H1 (cell line): ENCODE results near the gene MREG. TPM values are rescaled to one million over a fixed set of nuclear protein-coding genes. Genes with fewer than 3 reads are reported as not detected.
A peak's percentile ranks its signal among the peaks of the same experiment; 100 is the strongest.

Source experiments
- CTCF ChIA-PET: fragments of 300-600 bp; sonication (Branson Sonifier 250); formaldehyde crosslinking; loops from one replicate; lab custom pipeline; 2021; ENCODE audit not compliant: partially characterized antibody; lab: Charles Lee
- POLR2A ChIA-PET: fragments of 300-600 bp; sonication (Branson Sonifier 250); formaldehyde crosslinking; loops from one replicate; lab custom pipeline; 2021; ENCODE audit warnings: inconsistent platforms; ENCODE audit not compliant: partially characterized antibody; lab: Charles Lee
- DNase-seq, 2 experiments: peaks; one replicate each; pipeline versions ENCODE4 v3.0.0 to v3.0.0-alpha.2; 2010 to 2022; ENCODE audit warnings: low spot score in 2 of 2, low read depth in 1 of 2, mixed read lengths in 1 of 2
- FAIRE-seq: peaks from 2 replicates; lab custom pipeline; 2011; peaks lifted over from hg19 to GRCh38; lab: Jason Lieb, UNC
- H2AFZ ChIP-seq: 2 replicates; pipeline ENCODE4 v1.8.1; 2012; ENCODE audit warnings: low read length, inconsistent platforms
- H2AK5ac ChIP-seq: 2 replicates; pipeline ENCODE4 v1.6.1; 2013; ENCODE audit warnings: low read depth, low read length
- H2BK120ac ChIP-seq: replicated peaks from 2 replicates; pipeline ENCODE3; 2013; ENCODE audit warnings: low read depth, low read length, inconsistent platforms
- H2BK12ac ChIP-seq: 2 replicates; pipeline ENCODE4 v1.6.1; 2013; ENCODE audit warnings: low read depth, low read length
- H2BK15ac ChIP-seq: 2 replicates; pipeline ENCODE4 v1.6.1; 2013; ENCODE audit warnings: low read length
- H2BK20ac ChIP-seq: 2 replicates; pipeline ENCODE4 v1.6.1; 2013; ENCODE audit warnings: low read length
- H2BK5ac ChIP-seq: 2 replicates; pipeline ENCODE4 v1.6.1; 2013; ENCODE audit warnings: low read depth, low read length
- H3K14ac ChIP-seq: 2 replicates; pipeline ENCODE4 v1.6.1; 2013; ENCODE audit warnings: inconsistent platforms; ENCODE audit not compliant: insufficient read length
- H3K18ac ChIP-seq: 2 replicates; pipeline ENCODE4 v1.6.1; 2013; ENCODE audit warnings: low read length; ENCODE audit errors: extremely low read depth
- H3K23ac ChIP-seq: 2 replicates; pipeline ENCODE4 v1.6.1; 2013; ENCODE audit warnings: inconsistent platforms; ENCODE audit not compliant: insufficient read length
- H3K23me2 ChIP-seq: 2 replicates; pipeline ENCODE4 v1.6.1; 2013; ENCODE audit warnings: low read depth, low read length
- H3K27ac ChIP-seq: 2 replicates; pipeline ENCODE4 v1.6.1; 2011; ENCODE audit warnings: low read depth, low read length, inconsistent platforms
- H3K27me3 ChIP-seq, 4 experiments: replicated peaks in 1 of 4; 1 replicate in 1 of 4; 2 replicates in 3 of 4; pipeline versions ENCODE4 v1.6.1 to v1.8.1; 2011 to 2013; ENCODE audit warnings: low read length in 3 of 4, mild to moderate bottlenecking in 3 of 4, inconsistent platforms in 2 of 4, mixed read lengths in 2 of 4, moderate library complexity in 1 of 4; ENCODE audit not compliant: control insufficient read depth in 3 of 4, insufficient read depth in 3 of 4; ENCODE audit errors: extremely low read depth in 1 of 4
- H3K36me3 ChIP-seq, 4 experiments: 2 replicates each; pipeline versions ENCODE4 v1.6.1 to v1.8.1; 2011 to 2013; ENCODE audit warnings: mild to moderate bottlenecking in 4 of 4, low read length in 3 of 4, moderate library complexity in 2 of 4, control low read depth in 1 of 4, inconsistent platforms in 1 of 4; ENCODE audit not compliant: insufficient read depth in 4 of 4, control insufficient read depth in 2 of 4
- H3K4ac ChIP-seq: replicated peaks from 2 replicates; pipeline ENCODE3; 2013; ENCODE audit warnings: low read length, low read depth, mixed read lengths, inconsistent platforms; ENCODE audit not compliant: insufficient read length
- H3K4me1 ChIP-seq, 4 experiments: replicated peaks in 1 of 4; 1 replicate in 1 of 4; 2 replicates in 3 of 4; pipeline versions ENCODE4 v1.6.1 to v1.8.1; 2011 to 2013; ENCODE audit warnings: low read length in 3 of 4, inconsistent platforms in 2 of 4, mixed read lengths in 1 of 4; ENCODE audit not compliant: insufficient read depth in 4 of 4, control insufficient read depth in 3 of 4
- H3K4me2 ChIP-seq, 2 experiments: 2 replicates each; pipeline versions ENCODE4 v1.6.1 to v1.8.1; 2011 to 2013; ENCODE audit warnings: low read depth in 2 of 2, low read length in 2 of 2, control low read depth in 1 of 2, inconsistent platforms in 1 of 2, mild to moderate bottlenecking in 1 of 2; ENCODE audit not compliant: insufficient read depth in 1 of 2
- H3K4me3 ChIP-seq, 4 experiments: fragments of 200-600, 300-600 bp in 1 of 4; sonication (generic), shearing (Covaris generic), sonication (Bioruptor Twin) in 1 of 4; 2 replicates each; pipeline versions ENCODE4 v1.5.1 to v1.8.1; 2011 to 2016; ENCODE audit warnings: low read length in 4 of 4, low read depth in 3 of 4, control low read depth in 2 of 4, inconsistent platforms in 2 of 4, mild to moderate bottlenecking in 2 of 4, mixed read lengths in 1 of 4, moderate library complexity in 1 of 4; ENCODE audit not compliant: insufficient read depth in 2 of 4; ENCODE audit errors: extremely low read depth in 1 of 4
- H3K56ac ChIP-seq: replicated peaks from 2 replicates; pipeline ENCODE3; 2013; ENCODE audit warnings: low read depth, mild to moderate bottlenecking, mixed read lengths, low read length, inconsistent platforms; ENCODE audit not compliant: insufficient read length
- H3K79me1 ChIP-seq: 2 replicates; pipeline ENCODE4 v1.6.1; 2013; ENCODE audit warnings: low read depth, low read length, control low read depth
- H3K79me2 ChIP-seq, 2 experiments: 2 replicates each; pipeline versions ENCODE4 v1.6.1 to v1.8.1; 2012 to 2013; ENCODE audit warnings: low read length in 2 of 2, mild to moderate bottlenecking in 2 of 2, inconsistent platforms in 1 of 2; ENCODE audit not compliant: insufficient read depth in 2 of 2, control insufficient read depth in 1 of 2
- H3K9ac ChIP-seq, 4 experiments: replicated peaks in 1 of 4; 1 replicate in 1 of 4; 2 replicates in 3 of 4; pipeline versions ENCODE4 v1.6.1 to v1.8.1; 2011 to 2013; ENCODE audit warnings: low read depth in 3 of 4, low read length in 3 of 4, control low read depth in 2 of 4, mild to moderate bottlenecking in 2 of 4, moderate library complexity in 2 of 4, inconsistent platforms in 1 of 4; ENCODE audit errors: extremely low read depth in 1 of 4
- H3K9me3 ChIP-seq, 2 experiments: 2 replicates each; pipeline versions ENCODE4 v1.6.1 to v1.8.1; 2012 to 2013; ENCODE audit warnings: mild to moderate bottlenecking in 2 of 2, moderate library complexity in 2 of 2, control low read depth in 1 of 2, inconsistent platforms in 1 of 2, low read depth in 1 of 2, low read length in 1 of 2, mixed read lengths in 1 of 2; ENCODE audit not compliant: insufficient read depth in 2 of 2
- H4K20me1 ChIP-seq, 2 experiments: replicated peaks in 1 of 2; 2 replicates each; pipeline versions ENCODE3 to v1.8.1; 2011 to 2013; ENCODE audit warnings: inconsistent platforms in 2 of 2, low read length in 2 of 2, mild to moderate bottlenecking in 1 of 2; ENCODE audit not compliant: insufficient read depth in 2 of 2, control insufficient read depth in 1 of 2
- H4K5ac ChIP-seq: 2 replicates; pipeline ENCODE4 v1.6.1; 2013; ENCODE audit warnings: low read length, low read depth, mixed read lengths, inconsistent platforms; ENCODE audit not compliant: insufficient read length
- H4K8ac ChIP-seq: 2 replicates; pipeline ENCODE4 v1.8.0; 2013; ENCODE audit warnings: mild to moderate bottlenecking, moderate library complexity, low read length, inconsistent platforms; ENCODE audit not compliant: insufficient read depth; ENCODE audit errors: extremely low read depth
- H4K91ac ChIP-seq: replicated peaks from 2 replicates; pipeline ENCODE3; 2013; ENCODE audit warnings: low read length, mixed read lengths, inconsistent platforms; ENCODE audit not compliant: insufficient read length
- ASH2L ChIP-seq: fragments of 200-600, 300-600 bp; sonication (generic); IDR thresholded peaks from one replicate; pipeline ENCODE4 v1.7.1; 2017; ENCODE audit warnings: low read length
- ATF2 ChIP-seq: IDR thresholded peaks from 2 replicates; pipeline ENCODE4 v1.6.1; 2012; ENCODE audit warnings: low read length, inconsistent platforms
- NANOG ChIP-seq: IDR thresholded peaks from 2 replicates; pipeline ENCODE4 v1.6.1; 2011; ENCODE audit warnings: low read length, low read depth, mild to moderate bottlenecking, inconsistent platforms; ENCODE audit not compliant: insufficient read depth, poor library complexity, severe bottlenecking
- POLR2A ChIP-seq, 2 experiments: IDR thresholded peaks; 1 replicate in 1 of 2; 2 replicates in 1 of 2; pipeline ENCODE4 v1.6.1; 2011; ENCODE audit warnings: low read depth in 2 of 2, low read length in 2 of 2, mild to moderate bottlenecking in 2 of 2; ENCODE audit errors: control extremely low read depth in 1 of 2
- RAD21 ChIP-seq, 2 experiments: IDR thresholded peaks in 1 of 2; conservative IDR thresholded peaks in 1 of 2; 2 replicates each; pipeline ENCODE4 v1.6.1; 2011; ENCODE audit warnings: low read depth in 2 of 2, low read length in 2 of 2, improper control_type of control experiment in 1 of 2, inconsistent platforms in 1 of 2, mild to moderate bottlenecking in 1 of 2, moderate library complexity in 1 of 2
- RBBP5 ChIP-seq: IDR thresholded peaks from 2 replicates; pipeline ENCODE4 v1.7.1; 2012; ENCODE audit warnings: low read depth, mild to moderate bottlenecking, inconsistent platforms, low read length, moderate library complexity, borderline replicate concordance
- TAF1 ChIP-seq: IDR thresholded peaks from 2 replicates; pipeline ENCODE4 v1.6.1; 2011; ENCODE audit warnings: mild to moderate bottlenecking, low read depth, low read length
- WGBS, 2 experiments: shearing (Covaris generic) in 1 of 2; methylation state at CpG; one replicate each; pipeline versions ENCODE4 v1.1.6 to v1.1.7; 2013 to 2015; ENCODE audit warnings: low lambda C conversion rate in 2 of 2, mixed read lengths in 2 of 2, inconsistent platforms in 1 of 2, low coverage in 1 of 2, missing lambda C conversion rate in 1 of 2; ENCODE audit not compliant: insufficient replicate concordance in 2 of 2, insufficient coverage in 1 of 2, insufficient read length in 1 of 2; ENCODE audit errors: extremely low coverage in 1 of 2, missing lambda C conversion rate in 1 of 2; 5-methylcytosine and 5-hydroxymethylcytosine counted together
- polyA plus RNA-seq, 7 experiments: library from polyadenylated mRNA; depleted of rRNA in 3 of 7; stranded (reverse) in 5 of 7; unstranded in 2 of 7; fragments of >200 nt in 5 of 7; fragments of 200-250 nt in 2 of 7; gene quantifications; 1 replicate in 5 of 7; 2 replicates in 1 of 7; 4 replicates in 1 of 7; pipeline versions ENCODE4 v1.2.1 to v1.2.3, GENCODE V29; 2011 to 2013; ENCODE audit warnings: missing spikeins in 2 of 7, mixed read lengths in 2 of 7
- total RNA-seq: library from RNA; stranded (reverse); fragmentation: NEBNext Ultra II Directional; extraction: Animal tissue kit (Norgen Biotek cat#: 25700); gene quantifications from 2 replicates; pipeline ENCODE4 v1.2.1, GENCODE V29; 2021
- TF ChIP-seq, protein P1 (sequence below): IDR thresholded peaks from 2 replicates; pipeline ENCODE4 v1.6.1; 2011; ENCODE audit warnings: low read depth, mild to moderate bottlenecking, low read length; ENCODE audit not compliant: insufficient read depth

MREG gene
- total and polyA plus RNA-seq, 2 of the 8 experiments (the other 6 are each of a cell fraction or from before 2014, with no cell fraction given) = 7.5 to 31.9 TPM

- Histone ChIP-seq H3K14ac (no peak overlapping the region), H2BK20ac (no peak overlapping the region), H2BK15ac (no peak overlapping the region), H2BK5ac (peak overlapping the region; percentile 30; the same call in 1 of the 2 replicates), H3K27ac (no peak overlapping the region; the same call in 1 of the 2 replicates), H4K91ac (no peak overlapping the region), H2BK12ac (no peak overlapping the region), H3K4me2 (peak overlapping the region; percentile 5 to 19; a peak in 3 of 4 replicates), H3K4ac (no peak overlapping the region), H3K79me1 (peaks cover 7% of the 10 kb centered on the region), H3K27me3 (no peaks in the 10 kb centered on the region), H3K9ac (no peak overlapping the region), H4K5ac (no peak overlapping the region), H3K4me1 (peaks cover 7 to 28% (median 13%) of the 10 kb centered on the region in 4 experiments), H3K36me3 (no peaks in the 10 kb centered on the region), H3K23ac (no peak overlapping the region), H3K56ac (no peak overlapping the region), H3K4me3 (no peak overlapping the region), H4K20me1 (peaks cover 0 to 5% of the 10 kb centered on the region in 2 experiments), H3K9me3 (no peaks in the 10 kb centered on the region), H4K8ac (no peak overlapping the region), H2AK5ac (no peak overlapping the region), H2BK120ac (no peak overlapping the region), H3K79me2 (peaks cover 0 to 73% of the 10 kb centered on the region in 2 experiments; a peak in 3 of 4 replicates), H3K23me2 (no peaks in the 10 kb centered on the region), H2AFZ (no peak overlapping the region), H3K18ac (no peak overlapping the region)
- no peak for TF ChIP-seq RBBP5
- no peak for TF ChIP-seq NANOG
- TF ChIP-seq RAD21 (IDR thresholded peaks at IDR 0.05 in 1 of 2, conservative IDR thresholded peaks at IDR 0.05 in 1 of 2; ENCODE audit: low read depth in 2 of 2, low read length in 2 of 2) = 0 out of 4 replicates have a peak, but pooled peaks of 1 of the 2 experiments have one; percentile 4
- TF ChIP-seq ASH2L = peak; percentile 36
- TF ChIP-seq ATF2 = no peak
- TF ChIP-seq, protein P1, sequence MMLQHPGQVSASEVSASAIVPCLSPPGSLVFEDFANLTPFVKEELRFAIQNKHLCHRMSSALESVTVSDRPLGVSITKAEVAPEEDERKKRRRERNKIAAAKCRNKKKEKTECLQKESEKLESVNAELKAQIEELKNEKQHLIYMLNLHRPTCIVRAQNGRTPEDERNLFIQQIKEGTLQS = no peak
- 0 out of 3 replicates have a peak, but pooled peaks of 1 of the 2 experiments have one; percentile 19 for TF ChIP-seq POLR2A (IDR thresholded peaks at IDR 0.05; ENCODE audit: control extremely low read depth in 1 of 2, low read depth in 2 of 2, low read length in 2 of 2)
- 0 out of 2 replicates have a peak, but pooled peaks have one; percentile 61 for TF ChIP-seq TAF1
- ChIA-PET CTCF (interaction anchor here (0.9 to 3.0 kb wide), 10 partner anchors 8 to 108 kb away, joined by 3 to 14 read pairs (median 5); no protein-coding TSS in a partner anchor), POLR2A (interaction anchor here (0.6 to 2.5 kb wide), 4 partner anchors 10 to 673 kb away, joined by 3 to 7 read pairs (median 4); no protein-coding TSS in a partner anchor)
- DNase-seq (peak; percentile 39 to 73), FAIRE-seq (no peak)
- whole genome bisulfite sequencing, 2 experiments = 53% methylated on average over 10 of the region's 10 CpGs; no CpG with 5 or more reads in 1 of the 2 experiments
Observed at GRCh38 chr2:216006164-216006663, 7.1 kb downstream of the MREG start.
